ENCODE data around the gene DCC.

- TF ChIP-seq CTCF (IDR thresholded peaks at IDR 0.05) (no peak), POLR2A (IDR thresholded peaks at IDR 0.05) (no peak)
Measured at GRCh38 chr18:53451902-53452301, 1111.9 kb downstream of the DCC start.

Data from testis (tissue), 2 donors.